ENCODE results near the gene IDH1.
"Not testable (repeated sequence)": the region's sequence is repeated elsewhere in the genome, so short reads cannot be mapped to it uniquely, and the experiment has no call there.

IDH1 gene

GRCh38 chr2:208279236-208279635, 24.4 kb upstream of the IDH1 start:
- Histone ChIP-seq H3K4me3 (ENCODE audit: low read length in 2 of 2) (no peak overlapping the region), H3K27ac (ENCODE audit: low read depth in 2 of 2, low read length in 2 of 2) (no peak overlapping the region), H3K27me3 (ENCODE audit: control insufficient read depth in 2 of 2, insufficient read depth in 2 of 2, low read length in 2 of 2) (no peaks in the 10 kb centered on the region), H3K36me3 (ENCODE audit: control insufficient read depth in 2 of 2, insufficient read depth in 2 of 2, low read length in 2 of 2) (peaks cover 48 to 72% of the 10 kb centered on the region in 2 donors), H3K9ac (ENCODE audit: low read depth in 1 of 2, low read length in 2 of 2) (no peak overlapping the region), H3K9me3 (ENCODE audit: control insufficient read depth in 2 of 2, low read length in 2 of 2) (no peaks in the 10 kb centered on the region), H3K4me1 (ENCODE audit: control insufficient read depth in 2 of 2, insufficient read depth in 2 of 2, low read length in 2 of 2) (no peaks in the 10 kb centered on the region)

- peaks cover 52 to 78% of the 10 kb centered on the region in 2 donors for H3K36me3 ChIP-seq (ENCODE audit: control insufficient read depth in 2 of 2, insufficient read depth in 2 of 2, low read length in 2 of 2)
- H3K27me3 ChIP-seq (ENCODE audit: control insufficient read depth in 2 of 2, insufficient read depth in 2 of 2, low read length in 2 of 2) = no peaks in the 10 kb centered on the region
- no peak overlapping the region for H3K9ac ChIP-seq (ENCODE audit: low read depth in 1 of 2, low read length in 2 of 2)
- no peak overlapping the region for H3K27ac ChIP-seq (ENCODE audit: low read depth in 2 of 2, low read length in 2 of 2)
- no peaks in the 10 kb centered on the region for H3K9me3 ChIP-seq (ENCODE audit: control insufficient read depth in 2 of 2, low read length in 2 of 2)
- no peaks in the 10 kb centered on the region for H3K4me1 ChIP-seq (ENCODE audit: control insufficient read depth in 2 of 2, insufficient read depth in 2 of 2, low read length in 2 of 2)
- no peak overlapping the region for H3K4me3 ChIP-seq (ENCODE audit: low read length in 2 of 2)
These were observed 23.7 kb upstream of the IDH1 start for GRCh38 chr2:208278549-208278948.

GRCh38 chr2:208274748-208275147, 19.9 kb upstream of the IDH1 start:
- Histone ChIP-seq H3K27me3 (ENCODE audit: control insufficient read depth in 2 of 2, insufficient read depth in 2 of 2, low read length in 2 of 2) (no peaks in the 10 kb centered on the region), H3K9ac (ENCODE audit: low read depth in 1 of 2, low read length in 2 of 2) (no peak overlapping the region)

GRCh38 chr2:208269091-208269490, 14.2 kb upstream of the IDH1 start:
- no peaks in the 10 kb centered on the region for H3K27me3 ChIP-seq (ENCODE audit: control insufficient read depth in 2 of 2, insufficient read depth in 2 of 2, low read length in 2 of 2)
- H3K27ac ChIP-seq (ENCODE audit: low read depth in 2 of 2, low read length in 2 of 2) = no peak overlapping the region
- no peak overlapping the region for H3K4me3 ChIP-seq (ENCODE audit: low read length in 2 of 2)
- H3K9me3 ChIP-seq (ENCODE audit: control insufficient read depth in 2 of 2, low read length in 2 of 2) = no peaks in the 10 kb centered on the region
- H3K36me3 ChIP-seq (ENCODE audit: control insufficient read depth in 2 of 2, insufficient read depth in 2 of 2, low read length in 2 of 2) = peaks cover 7 to 12% of the 10 kb centered on the region in 2 donors
- H3K4me1 ChIP-seq (ENCODE audit: control insufficient read depth in 2 of 2, insufficient read depth in 2 of 2, low read length in 2 of 2) = peaks cover 7 to 9% of the 10 kb centered on the region in 2 donors
- H3K9ac ChIP-seq (ENCODE audit: low read depth in 1 of 2, low read length in 2 of 2) = no peak overlapping the region

More at GRCh38 chr2:208274748-208275147, 19.9 kb upstream of the IDH1 start:
- Histone ChIP-seq H3K36me3 (ENCODE audit: control insufficient read depth in 2 of 2, insufficient read depth in 2 of 2, low read length in 2 of 2) (peaks cover 34 to 54% of the 10 kb centered on the region in 2 donors), H3K4me1 (ENCODE audit: control insufficient read depth in 2 of 2, insufficient read depth in 2 of 2, low read length in 2 of 2) (no peaks in the 10 kb centered on the region), H3K4me3 (ENCODE audit: low read length in 2 of 2) (no peak overlapping the region), H3K9me3 (ENCODE audit: control insufficient read depth in 2 of 2, low read length in 2 of 2) (no peaks in the 10 kb centered on the region), H3K27ac (ENCODE audit: low read depth in 2 of 2, low read length in 2 of 2) (no peak overlapping the region)

GRCh38 chr2:208268156-208268952, 13.5 kb upstream of the IDH1 start:
- peaks cover 5% of the 10 kb centered on the region in 2 donors for H3K36me3 ChIP-seq (ENCODE audit: control insufficient read depth in 2 of 2, insufficient read depth in 2 of 2, low read length in 2 of 2)
- peaks cover 7 to 9% of the 10 kb centered on the region in 2 donors for H3K4me1 ChIP-seq (ENCODE audit: control insufficient read depth in 2 of 2, insufficient read depth in 2 of 2, low read length in 2 of 2)
- H3K27me3 ChIP-seq (ENCODE audit: control insufficient read depth in 2 of 2, insufficient read depth in 2 of 2, low read length in 2 of 2) = no peaks in the 10 kb centered on the region
- H3K9me3 ChIP-seq (ENCODE audit: control insufficient read depth in 2 of 2, low read length in 2 of 2) = no peaks in the 10 kb centered on the region
- H3K4me3 ChIP-seq (ENCODE audit: low read length in 2 of 2) = no peak overlapping the region
- H3K27ac ChIP-seq (ENCODE audit: low read depth in 2 of 2, low read length in 2 of 2) = no peak overlapping the region
- no peak overlapping the region for H3K9ac ChIP-seq (ENCODE audit: low read depth in 1 of 2, low read length in 2 of 2)

- H3K4me1 ChIP-seq (ENCODE audit: control insufficient read depth in 2 of 2, insufficient read depth in 2 of 2, low read length in 2 of 2); H3K27ac ChIP-seq (ENCODE audit: low read depth in 2 of 2, low read length in 2 of 2); H3K4me3 ChIP-seq (ENCODE audit: low read length in 2 of 2): not testable (repeated sequence)
These were observed 12.7 kb upstream of the IDH1 start for GRCh38 chr2:208267526-208267925.

GRCh38 chr2:208266936-208267335, 12.1 kb upstream of the IDH1 start:
- H3K9ac ChIP-seq (ENCODE audit: low read depth in 1 of 2, low read length in 2 of 2) = peak overlapping the region; percentile 80 to 85
- no peaks in the 10 kb centered on the region for H3K9me3 ChIP-seq (ENCODE audit: control insufficient read depth in 2 of 2, low read length in 2 of 2)
- no peaks in the 10 kb centered on the region for H3K27me3 ChIP-seq (ENCODE audit: control insufficient read depth in 2 of 2, insufficient read depth in 2 of 2, low read length in 2 of 2)
- H3K4me1 ChIP-seq (ENCODE audit: control insufficient read depth in 2 of 2, insufficient read depth in 2 of 2, low read length in 2 of 2) = peaks cover 7 to 9% of the 10 kb centered on the region in 2 donors
- peak overlapping the region; percentile 89 to 99 for H3K4me3 ChIP-seq (ENCODE audit: low read length in 2 of 2)
- peak overlapping the region; percentile 85 to 91 for H3K27ac ChIP-seq (ENCODE audit: low read depth in 2 of 2, low read length in 2 of 2)
- H3K36me3 ChIP-seq (ENCODE audit: control insufficient read depth in 2 of 2, insufficient read depth in 2 of 2, low read length in 2 of 2) = peaks cover 3 to 5% of the 10 kb centered on the region in 2 donors

More at GRCh38 chr2:208267526-208267925, 12.7 kb upstream of the IDH1 start:
- not testable (repeated sequence) for H3K36me3 ChIP-seq (ENCODE audit: control insufficient read depth in 2 of 2, insufficient read depth in 2 of 2, low read length in 2 of 2); H3K9ac ChIP-seq (ENCODE audit: low read depth in 1 of 2, low read length in 2 of 2); H3K9me3 ChIP-seq (ENCODE audit: control insufficient read depth in 2 of 2, low read length in 2 of 2); H3K27me3 ChIP-seq (ENCODE audit: control insufficient read depth in 2 of 2, insufficient read depth in 2 of 2, low read length in 2 of 2)

- H3K4me3 ChIP-seq (ENCODE audit: low read length in 2 of 2) = peak overlapping the region; percentile 89 to 99
- peaks cover 3% of the 10 kb centered on the region in 2 donors for H3K36me3 ChIP-seq (ENCODE audit: control insufficient read depth in 2 of 2, insufficient read depth in 2 of 2, low read length in 2 of 2)
- H3K9ac ChIP-seq (ENCODE audit: low read depth in 1 of 2, low read length in 2 of 2) = peak overlapping the region; percentile 80 to 85
- peak overlapping the region; percentile 85 to 91 for H3K27ac ChIP-seq (ENCODE audit: low read depth in 2 of 2, low read length in 2 of 2)
- H3K9me3 ChIP-seq (ENCODE audit: control insufficient read depth in 2 of 2, low read length in 2 of 2) = no peaks in the 10 kb centered on the region
- peaks cover 7 to 9% of the 10 kb centered on the region in 2 donors for H3K4me1 ChIP-seq (ENCODE audit: control insufficient read depth in 2 of 2, insufficient read depth in 2 of 2, low read length in 2 of 2)
- H3K27me3 ChIP-seq (ENCODE audit: control insufficient read depth in 2 of 2, insufficient read depth in 2 of 2, low read length in 2 of 2) = no peaks in the 10 kb centered on the region
These were observed 11.7 kb upstream of the IDH1 start for GRCh38 chr2:208266553-208266893.

- Histone ChIP-seq H3K27ac (ENCODE audit: low read depth in 2 of 2, low read length in 2 of 2) (peak within 1 kb of the TSS; percentile 85 to 91), H3K4me3 (ENCODE audit: low read length in 2 of 2) (peak within 1 kb of the TSS; percentile 89 to 99), H3K4me1 (ENCODE audit: control insufficient read depth in 2 of 2, insufficient read depth in 2 of 2, low read length in 2 of 2) (peaks cover 7 to 9% of the 10 kb centered on the region in 2 donors), H3K36me3 (ENCODE audit: control insufficient read depth in 2 of 2, insufficient read depth in 2 of 2, low read length in 2 of 2) (no peaks in the 10 kb centered on the region), H3K9ac (ENCODE audit: low read depth in 1 of 2, low read length in 2 of 2) (peak within 1 kb of the TSS; percentile 80 to 88), H3K27me3 (ENCODE audit: control insufficient read depth in 2 of 2, insufficient read depth in 2 of 2, low read length in 2 of 2) (no peaks in the 10 kb centered on the region), H3K9me3 (ENCODE audit: control insufficient read depth in 2 of 2, low read length in 2 of 2) (no peaks in the 10 kb centered on the region)
These were observed 11.1 kb upstream of the IDH1 start, which contains the start of gene PIKFYVE for GRCh38 chr2:208265801-208266552. Gene PIKFYVE, plus strand, starts transcription at chr2:208266255. Its CDS starts 5,265 bp downstream, at chr2:208271520.

GRCh38 chr2:208265371-208265800, 10.5 kb upstream of the IDH1 start:
- no peaks in the 10 kb centered on the region for H3K27me3 ChIP-seq (ENCODE audit: control insufficient read depth in 2 of 2, insufficient read depth in 2 of 2, low read length in 2 of 2)
- peak overlapping the region; percentile 80 to 88 for H3K9ac ChIP-seq (ENCODE audit: low read depth in 1 of 2, low read length in 2 of 2)
- H3K9me3 ChIP-seq (ENCODE audit: control insufficient read depth in 2 of 2, low read length in 2 of 2) = no peaks in the 10 kb centered on the region
- H3K27ac ChIP-seq (ENCODE audit: low read depth in 2 of 2, low read length in 2 of 2) = peak overlapping the region; percentile 85 to 91
- peaks cover 7 to 9% of the 10 kb centered on the region in 2 donors for H3K4me1 ChIP-seq (ENCODE audit: control insufficient read depth in 2 of 2, insufficient read depth in 2 of 2, low read length in 2 of 2)
- peak overlapping the region; percentile 89 to 99 for H3K4me3 ChIP-seq (ENCODE audit: low read length in 2 of 2)
- H3K36me3 ChIP-seq (ENCODE audit: control insufficient read depth in 2 of 2, insufficient read depth in 2 of 2, low read length in 2 of 2) = no peaks in the 10 kb centered on the region
